ENCODE results near the gene ATP2B3.

ATP2B3 gene

GRCh38 chrX:153474266-153474665 is 43.2 kb upstream of the ATP2B3 start:
- DNase-seq (ENCODE audit: extremely low read depth, low read depth): no peak
- no peak for TF ChIP-seq CTCF (IDR thresholded peaks at IDR 0.05; ENCODE audit: low read depth, low read length)

- no peak for DNase-seq (ENCODE audit: extremely low read depth, low read depth)
- TF ChIP-seq CTCF (IDR thresholded peaks at IDR 0.05; ENCODE audit: low read depth, low read length): no peak
Observed at GRCh38 chrX:153474718-153475117, 42.7 kb upstream of the ATP2B3 start.

GRCh38 chrX:153475271-153475670 is 42.2 kb upstream of the ATP2B3 start:
- no peak for DNase-seq (ENCODE audit: extremely low read depth, low read depth)
- TF ChIP-seq CTCF (IDR thresholded peaks at IDR 0.05; ENCODE audit: low read depth, low read length): no peak

GRCh38 chrX:153475751-153476281 is 41.6 kb upstream of the ATP2B3 start:
- TF ChIP-seq CTCF (IDR thresholded peaks at IDR 0.05; ENCODE audit: low read depth, low read length): no peak
- DNase-seq (ENCODE audit: extremely low read depth, low read depth): no peak

GRCh38 chrX:153476666-153477363 is 40.6 kb upstream of the ATP2B3 start:
- TF ChIP-seq CTCF (IDR thresholded peaks at IDR 0.05; ENCODE audit: low read depth, low read length): no peak
- DNase-seq (ENCODE audit: extremely low read depth, low read depth): no peak

GRCh38 chrX:153477364-153477857 is 40.0 kb upstream of the ATP2B3 start:
- no peak for DNase-seq (ENCODE audit: extremely low read depth, low read depth)
- no peak for TF ChIP-seq CTCF (IDR thresholded peaks at IDR 0.05; ENCODE audit: low read depth, low read length)

GRCh38 chrX:153477901-153478300 is 39.5 kb upstream of the ATP2B3 start:
- no peak for DNase-seq (ENCODE audit: extremely low read depth, low read depth)
- no peak for TF ChIP-seq CTCF (IDR thresholded peaks at IDR 0.05; ENCODE audit: low read depth, low read length)

Measured in AG09319 (cell line).